HL-60 (cell line): Measurements from ENCODE around the gene GNAI1.

Experiments used
- DNase-seq, 2 experiments: peaks; one replicate each; pipeline ENCODE4 v3.0.0-alpha.2; 2010 to 2020; ENCODE audit warnings: low read depth in 1 of 2, low spot score in 1 of 2
- H3K27ac ChIP-seq: fragments of 250-450 bp; sonication (Bioruptor Pico); replicated peaks from 2 replicates; pipeline ENCODE4 v1.5.1; 2020; ENCODE audit warnings: mild to moderate bottlenecking, moderate library complexity
- H3K27me3 ChIP-seq: fragments of 250-450 bp; sonication (Bioruptor Pico); 2 replicates; pipeline ENCODE4 v1.5.1; 2021; ENCODE audit warnings: mild to moderate bottlenecking, moderate library complexity; ENCODE audit not compliant: insufficient read depth, poor library complexity, severe bottlenecking
- H3K4me3 ChIP-seq: replicated peaks from 2 replicates; pipeline ENCODE4 v1.5.1; 2011; ENCODE audit warnings: mild to moderate bottlenecking, control low read depth, low read length; ENCODE audit not compliant: insufficient read depth
- GABPA ChIP-seq: IDR thresholded peaks from 2 replicates; pipeline ENCODE4 v1.6.1; 2012; ENCODE audit warnings: low read depth
- POLR2AphosphoS5 ChIP-seq: IDR thresholded peaks from 2 replicates; pipeline ENCODE4 v1.6.1; 2012; ENCODE audit warnings: low read depth
- SPI1 ChIP-seq: IDR thresholded peaks from 2 replicates; pipeline ENCODE4 v1.6.1; 2012; ENCODE audit warnings: low read depth, mild to moderate bottlenecking, borderline replicate concordance
- TF ChIP-seq, protein P1 (sequence below): IDR thresholded peaks from 2 replicates; pipeline ENCODE4 v1.6.1; 2012; ENCODE audit warnings: low read depth; ENCODE audit not compliant: insufficient replicate concordance
- TF ChIP-seq, protein P2 (sequence below): IDR thresholded peaks from one replicate; pipeline ENCODE4 v1.5.1; 2011; ENCODE audit warnings: low read length, control low read depth, inconsistent platforms; ENCODE audit not compliant: insufficient read depth

GNAI1 gene

DNA sequence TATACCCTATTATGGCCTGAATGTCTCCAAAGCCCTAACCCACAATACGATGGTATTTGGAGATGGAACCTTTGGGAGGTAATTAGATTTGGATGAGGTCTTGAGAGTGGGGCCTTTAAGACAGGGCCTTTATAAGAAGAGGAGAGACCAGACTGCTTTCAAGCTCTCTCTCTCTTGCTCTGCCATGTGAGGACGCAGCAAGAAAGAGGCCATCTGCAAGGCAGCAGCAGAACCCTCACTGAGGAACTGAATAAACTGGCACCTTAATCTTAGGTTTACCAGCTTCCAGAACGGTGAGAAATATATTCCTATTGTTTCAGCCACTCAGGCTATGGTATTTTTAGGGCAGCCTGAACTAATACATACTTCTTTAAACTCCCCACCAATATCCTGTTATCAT, 2.0 kb upstream of the GNAI1 start:
- peaks cover 25% of the 10 kb centered on the region for H3K27me3 ChIP-seq
- no peak for DNase-seq
- TF ChIP-seq, protein P1, sequence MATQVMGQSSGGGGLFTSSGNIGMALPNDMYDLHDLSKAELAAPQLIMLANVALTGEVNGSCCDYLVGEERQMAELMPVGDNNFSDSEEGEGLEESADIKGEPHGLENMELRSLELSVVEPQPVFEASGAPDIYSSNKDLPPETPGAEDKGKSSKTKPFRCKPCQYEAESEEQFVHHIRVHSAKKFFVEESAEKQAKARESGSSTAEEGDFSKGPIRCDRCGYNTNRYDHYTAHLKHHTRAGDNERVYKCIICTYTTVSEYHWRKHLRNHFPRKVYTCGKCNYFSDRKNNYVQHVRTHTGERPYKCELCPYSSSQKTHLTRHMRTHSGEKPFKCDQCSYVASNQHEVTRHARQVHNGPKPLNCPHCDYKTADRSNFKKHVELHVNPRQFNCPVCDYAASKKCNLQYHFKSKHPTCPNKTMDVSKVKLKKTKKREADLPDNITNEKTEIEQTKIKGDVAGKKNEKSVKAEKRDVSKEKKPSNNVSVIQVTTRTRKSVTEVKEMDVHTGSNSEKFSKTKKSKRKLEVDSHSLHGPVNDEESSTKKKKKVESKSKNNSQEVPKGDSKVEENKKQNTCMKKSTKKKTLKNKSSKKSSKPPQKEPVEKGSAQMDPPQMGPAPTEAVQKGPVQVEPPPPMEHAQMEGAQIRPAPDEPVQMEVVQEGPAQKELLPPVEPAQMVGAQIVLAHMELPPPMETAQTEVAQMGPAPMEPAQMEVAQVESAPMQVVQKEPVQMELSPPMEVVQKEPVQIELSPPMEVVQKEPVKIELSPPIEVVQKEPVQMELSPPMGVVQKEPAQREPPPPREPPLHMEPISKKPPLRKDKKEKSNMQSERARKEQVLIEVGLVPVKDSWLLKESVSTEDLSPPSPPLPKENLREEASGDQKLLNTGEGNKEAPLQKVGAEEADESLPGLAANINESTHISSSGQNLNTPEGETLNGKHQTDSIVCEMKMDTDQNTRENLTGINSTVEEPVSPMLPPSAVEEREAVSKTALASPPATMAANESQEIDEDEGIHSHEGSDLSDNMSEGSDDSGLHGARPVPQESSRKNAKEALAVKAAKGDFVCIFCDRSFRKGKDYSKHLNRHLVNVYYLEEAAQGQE, result no peak
- TF ChIP-seq, protein P2, sequence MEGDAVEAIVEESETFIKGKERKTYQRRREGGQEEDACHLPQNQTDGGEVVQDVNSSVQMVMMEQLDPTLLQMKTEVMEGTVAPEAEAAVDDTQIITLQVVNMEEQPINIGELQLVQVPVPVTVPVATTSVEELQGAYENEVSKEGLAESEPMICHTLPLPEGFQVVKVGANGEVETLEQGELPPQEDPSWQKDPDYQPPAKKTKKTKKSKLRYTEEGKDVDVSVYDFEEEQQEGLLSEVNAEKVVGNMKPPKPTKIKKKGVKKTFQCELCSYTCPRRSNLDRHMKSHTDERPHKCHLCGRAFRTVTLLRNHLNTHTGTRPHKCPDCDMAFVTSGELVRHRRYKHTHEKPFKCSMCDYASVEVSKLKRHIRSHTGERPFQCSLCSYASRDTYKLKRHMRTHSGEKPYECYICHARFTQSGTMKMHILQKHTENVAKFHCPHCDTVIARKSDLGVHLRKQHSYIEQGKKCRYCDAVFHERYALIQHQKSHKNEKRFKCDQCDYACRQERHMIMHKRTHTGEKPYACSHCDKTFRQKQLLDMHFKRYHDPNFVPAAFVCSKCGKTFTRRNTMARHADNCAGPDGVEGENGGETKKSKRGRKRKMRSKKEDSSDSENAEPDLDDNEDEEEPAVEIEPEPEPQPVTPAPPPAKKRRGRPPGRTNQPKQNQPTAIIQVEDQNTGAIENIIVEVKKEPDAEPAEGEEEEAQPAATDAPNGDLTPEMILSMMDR, result no peak
- TF ChIP-seq GABPA (no peak), POLR2AphosphoS5 (no peak), SPI1 (no peak)
- H3K27ac ChIP-seq, result no peak overlapping the region
- no peak overlapping the region for H3K4me3 ChIP-seq

DNA sequence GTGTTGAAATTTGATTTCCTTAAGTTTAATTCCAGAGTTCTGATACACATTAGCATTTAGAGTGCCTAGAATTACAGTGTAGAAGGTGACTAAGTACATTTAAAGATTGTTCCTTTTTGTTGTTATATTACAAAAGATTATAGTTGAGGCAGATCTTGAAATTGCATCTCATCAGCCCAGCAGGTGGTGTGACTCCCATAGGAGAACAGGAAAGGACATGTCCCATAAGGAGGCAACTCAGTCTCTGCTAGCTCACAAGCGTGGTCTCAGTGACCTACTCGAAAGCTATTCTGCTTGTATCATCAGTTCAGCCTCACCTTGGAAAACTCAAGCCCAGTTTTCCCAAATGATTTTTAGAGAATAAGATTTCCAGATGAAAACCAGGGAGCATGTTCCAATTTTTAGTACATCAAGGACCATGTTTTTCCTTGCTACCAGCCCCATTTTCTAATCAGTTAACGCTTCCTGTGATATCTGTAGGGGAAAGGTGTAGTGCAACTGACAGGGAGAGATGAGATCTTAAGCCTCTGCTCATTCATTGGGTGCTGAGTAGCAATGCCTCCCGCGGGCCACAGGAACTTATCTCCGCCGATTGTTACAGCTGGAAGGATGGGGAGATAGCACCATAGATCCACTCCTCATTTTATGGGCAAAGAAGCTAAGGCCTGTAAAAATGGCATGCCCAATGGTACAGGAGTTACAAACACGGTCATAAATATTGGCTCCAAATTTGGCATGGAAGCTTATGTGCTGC, 1.1 kb upstream of the GNAI1 start:
- Histone ChIP-seq H3K27ac (no peak overlapping the region), H3K4me3 (no peak overlapping the region), H3K27me3 (peaks cover 25% of the 10 kb centered on the region)
- no peak for DNase-seq
- TF ChIP-seq POLR2AphosphoS5, result no peak
- TF ChIP-seq, protein P2, result no peak
- TF ChIP-seq, protein P1, result no peak

DNA sequence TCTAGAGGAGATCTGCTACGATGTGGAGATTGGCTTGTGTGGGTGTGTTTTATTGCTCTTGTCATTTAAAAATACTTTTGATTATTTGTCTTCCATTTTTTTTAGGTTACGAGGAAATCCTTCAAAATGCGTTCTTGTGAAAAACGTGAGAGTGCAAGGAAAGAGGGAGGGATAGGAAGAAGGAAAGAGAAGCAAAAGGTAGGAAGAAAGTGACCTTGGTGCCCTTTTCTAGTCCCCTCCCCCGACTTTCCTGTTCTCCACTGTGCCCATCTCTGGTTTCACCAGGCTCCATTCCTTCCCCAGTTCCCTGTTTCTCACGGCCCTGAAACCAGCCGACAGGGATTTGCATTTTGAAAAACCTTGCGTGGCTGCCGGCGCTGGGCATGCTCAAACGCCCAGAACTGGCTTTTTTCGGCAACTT, 506 bp upstream of the GNAI1 start:
- TF ChIP-seq, protein P1, result no peak
- Histone ChIP-seq H3K27me3 (peaks cover 25% of the 10 kb centered on the region), H3K27ac (no peak overlapping the region), H3K4me3 (no peak overlapping the region; the same call in 1 of the 2 replicates)
- no peak for DNase-seq
